ENCODE results near the gene ALS2. TPM values are rescaled to one million over a fixed set of nuclear protein-coding genes. Genes with fewer than 3 reads are reported as not detected.
A peak's percentile ranks its signal among the peaks of the same experiment; 100 is the strongest.

Gene ALS2
- polyA plus RNA-seq, 4 donors: 8.4 to 34.0 (median 10.8) TPM

DNA sequence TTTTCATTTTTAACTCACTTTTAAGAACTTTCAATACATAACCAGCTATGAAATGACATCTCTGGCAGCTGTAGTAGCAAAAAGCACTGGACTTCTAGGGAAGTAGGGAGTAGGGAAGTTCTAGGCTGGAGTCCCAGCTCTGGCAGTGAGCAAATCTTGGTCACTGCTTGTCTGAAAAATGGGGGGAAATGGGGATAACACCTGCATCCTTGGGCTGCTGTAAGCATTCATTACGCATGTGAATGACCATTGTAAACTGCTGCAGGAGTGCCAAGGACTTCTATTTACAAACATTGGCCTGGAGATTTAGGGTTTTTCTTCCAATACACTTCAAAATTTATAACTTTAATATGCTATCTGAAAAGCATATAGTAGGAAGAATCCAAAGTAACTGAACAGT is 81.3 kb downstream of the ALS2 start:
- Histone ChIP-seq H3K36me3 (ENCODE audit: control insufficient read depth in 3 of 3, insufficient read depth in 2 of 3, low read depth in 1 of 3, low read length in 3 of 3) (peaks cover 2 to 7% (median 5%) of the 10 kb centered on the region in 3 donors), H3K9me3 (ENCODE audit: control insufficient read depth in 2 of 2, insufficient read depth in 1 of 2, low read depth in 1 of 2, low read length in 1 of 2) (no peaks in the 10 kb centered on the region), H3K27ac (ENCODE audit: low read depth in 1 of 3, low read length in 2 of 3) (no peak overlapping the region), H3K4me1 (ENCODE audit: control insufficient read depth in 3 of 3, insufficient read depth in 2 of 3, low read depth in 1 of 3, low read length in 2 of 3) (no peaks in the 10 kb centered on the region), H3K27me3 (ENCODE audit: control insufficient read depth in 3 of 3, insufficient read depth in 3 of 3, low read length in 3 of 3) (no peaks in the 10 kb centered on the region), H3K4me3 (ENCODE audit: low read depth in 1 of 3, low read length in 3 of 3) (no peak overlapping the region)
- no peak for DNase-seq
- FAIRE-seq: no peak
- WGBS, 3 donors: 83 to 96% (median 84%) methylated on average over 1 of the region's 1 CpG

DNA sequence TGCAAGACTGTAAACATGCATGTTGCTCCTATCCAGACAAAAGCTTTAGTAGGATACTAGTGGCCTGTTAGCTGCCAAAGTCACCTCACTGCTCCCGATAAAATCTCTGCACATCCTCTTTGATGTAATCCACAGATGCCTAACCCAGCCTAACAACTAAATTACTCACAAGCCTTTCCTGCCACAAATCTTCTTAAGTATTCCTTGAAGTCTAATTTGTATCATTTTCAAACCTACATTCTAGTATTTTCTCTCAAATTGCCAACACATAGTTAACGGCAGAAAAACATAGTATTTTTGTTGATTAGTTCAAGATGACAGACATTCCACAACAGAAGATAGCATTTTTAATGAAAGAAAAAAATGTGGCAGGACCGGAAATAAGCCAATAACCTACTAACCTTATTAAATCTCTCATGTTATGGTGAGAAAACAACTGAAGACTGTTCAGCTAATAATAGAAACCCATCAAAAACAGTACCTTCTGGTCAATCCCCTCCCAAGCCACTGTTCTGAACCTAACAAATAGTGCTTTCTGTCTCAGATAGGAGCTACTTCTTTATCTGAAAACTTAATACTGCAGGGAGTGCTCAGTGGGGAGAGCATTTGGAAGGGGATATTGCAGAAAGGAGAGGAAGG is 82.0 kb downstream of the ALS2 start, which contains the start of gene MPP4:
MPP4 (minus strand) TSS at position 57 of the 639 bp plus-strand sequence. CDS start 4,690 bp downstream, outside the sequence.
- no peak for DNase-seq
- no peaks in the 10 kb centered on the region for H3K27me3 ChIP-seq (ENCODE audit: control insufficient read depth in 3 of 3, insufficient read depth in 3 of 3, low read length in 3 of 3)
- 60 to 76% (median 69%) methylated on average over 3 of the region's 3 CpGs for WGBS, 3 donors
- no peaks in the 10 kb centered on the region for H3K9me3 ChIP-seq (ENCODE audit: control insufficient read depth in 2 of 2, insufficient read depth in 1 of 2, low read depth in 1 of 2, low read length in 1 of 2)
- H3K4me3 ChIP-seq (ENCODE audit: low read depth in 1 of 3, low read length in 3 of 3): no peak within 1 kb of the TSS
- H3K36me3 ChIP-seq (ENCODE audit: control insufficient read depth in 3 of 3, insufficient read depth in 2 of 3, low read depth in 1 of 3, low read length in 3 of 3): peaks cover 2 to 5% (median 2%) of the 10 kb centered on the region in 3 donors
- no peaks in the 10 kb centered on the region for H3K4me1 ChIP-seq (ENCODE audit: control insufficient read depth in 3 of 3, insufficient read depth in 2 of 3, low read depth in 1 of 3, low read length in 2 of 3)
- no peak within 1 kb of the TSS for H3K27ac ChIP-seq (ENCODE audit: low read depth in 1 of 3, low read length in 2 of 3)
- no peak for FAIRE-seq

DNA sequence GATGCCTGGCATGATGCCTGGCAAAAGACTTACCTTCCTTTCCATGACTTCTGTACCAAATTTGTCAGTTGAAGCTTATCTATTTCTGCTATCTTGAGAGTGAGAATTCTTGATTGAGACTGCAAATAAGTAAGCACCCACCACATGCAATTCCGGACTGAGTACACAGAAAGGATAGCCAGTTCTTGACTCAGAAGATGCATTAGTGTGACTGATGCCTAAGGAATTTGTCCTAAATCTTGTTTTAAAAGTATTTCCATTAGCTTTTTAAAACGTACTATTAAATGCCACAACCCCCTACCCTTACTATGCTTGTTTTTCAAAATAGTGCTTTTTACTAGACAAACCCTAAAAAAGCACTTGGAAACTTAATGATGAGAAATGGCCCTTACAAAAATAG is 82.8 kb downstream of the ALS2 start:
- no peak for DNase-seq
- no peak for FAIRE-seq
- H3K4me1 ChIP-seq (ENCODE audit: control insufficient read depth in 3 of 3, insufficient read depth in 2 of 3, low read depth in 1 of 3, low read length in 2 of 3): no peaks in the 10 kb centered on the region

DNA sequence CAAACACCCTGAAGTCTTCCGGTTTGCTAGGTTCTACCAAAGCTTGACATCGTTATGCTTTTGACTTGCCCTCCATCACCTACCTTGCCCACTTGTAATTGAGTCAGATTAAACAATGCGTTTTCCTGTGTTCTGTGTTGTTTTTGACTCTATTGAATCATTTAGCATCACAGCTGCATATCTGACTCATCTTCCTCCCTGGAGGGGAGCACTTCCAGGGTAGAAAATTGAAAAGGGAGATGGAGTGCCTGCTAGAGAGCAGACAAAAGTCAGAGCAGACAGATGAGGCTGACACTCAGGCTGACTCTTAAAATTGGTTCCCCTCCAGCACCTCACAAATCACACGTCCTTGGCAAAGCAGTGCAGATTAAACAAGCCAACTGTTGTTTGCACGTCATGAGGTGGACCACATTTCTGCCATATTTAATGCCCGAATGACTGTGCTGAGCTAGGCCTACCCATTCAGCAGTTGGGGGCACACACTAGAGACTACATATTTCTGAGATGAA is 84.5 kb downstream of the ALS2 start:
- H3K27ac ChIP-seq (ENCODE audit: low read depth in 1 of 3, low read length in 2 of 3): no peak overlapping the region
- DNase-seq: no peak
- H3K9me3 ChIP-seq (ENCODE audit: control insufficient read depth in 2 of 2, insufficient read depth in 1 of 2, low read depth in 1 of 2, low read length in 1 of 2): no peaks in the 10 kb centered on the region
- 71 to 88% (median 82%) methylated on average over 6 of the region's 6 CpGs for WGBS, 3 donors
- H3K36me3 ChIP-seq (ENCODE audit: control insufficient read depth in 3 of 3, insufficient read depth in 2 of 3, low read depth in 1 of 3, low read length in 3 of 3): peaks cover 2 to 4% (median 2%) of the 10 kb centered on the region in 3 donors
- FAIRE-seq: no peak
- H3K4me3 ChIP-seq (ENCODE audit: low read depth in 1 of 3, low read length in 3 of 3): no peak overlapping the region
- H3K27me3 ChIP-seq (ENCODE audit: control insufficient read depth in 3 of 3, insufficient read depth in 3 of 3, low read length in 3 of 3): no peaks in the 10 kb centered on the region
- H3K4me1 ChIP-seq (ENCODE audit: control insufficient read depth in 3 of 3, insufficient read depth in 2 of 3, low read depth in 1 of 3, low read length in 2 of 3): no peaks in the 10 kb centered on the region

More for the DNA sequence above, 82.8 kb downstream of the ALS2 start:
- 66 to 78% (median 68%) methylated on average over 2 of the region's 2 CpGs for WGBS, 3 donors
- Histone ChIP-seq H3K27me3 (ENCODE audit: control insufficient read depth in 3 of 3, insufficient read depth in 3 of 3, low read length in 3 of 3) (no peaks in the 10 kb centered on the region), H3K9me3 (ENCODE audit: control insufficient read depth in 2 of 2, insufficient read depth in 1 of 2, low read depth in 1 of 2, low read length in 1 of 2) (no peaks in the 10 kb centered on the region), H3K4me3 (ENCODE audit: low read depth in 1 of 3, low read length in 3 of 3) (no peak overlapping the region), H3K27ac (ENCODE audit: low read depth in 1 of 3, low read length in 2 of 3) (no peak overlapping the region), H3K36me3 (ENCODE audit: control insufficient read depth in 3 of 3, insufficient read depth in 2 of 3, low read depth in 1 of 3, low read length in 3 of 3) (peaks cover 2 to 5% (median 2%) of the 10 kb centered on the region in 3 donors)

DNA sequence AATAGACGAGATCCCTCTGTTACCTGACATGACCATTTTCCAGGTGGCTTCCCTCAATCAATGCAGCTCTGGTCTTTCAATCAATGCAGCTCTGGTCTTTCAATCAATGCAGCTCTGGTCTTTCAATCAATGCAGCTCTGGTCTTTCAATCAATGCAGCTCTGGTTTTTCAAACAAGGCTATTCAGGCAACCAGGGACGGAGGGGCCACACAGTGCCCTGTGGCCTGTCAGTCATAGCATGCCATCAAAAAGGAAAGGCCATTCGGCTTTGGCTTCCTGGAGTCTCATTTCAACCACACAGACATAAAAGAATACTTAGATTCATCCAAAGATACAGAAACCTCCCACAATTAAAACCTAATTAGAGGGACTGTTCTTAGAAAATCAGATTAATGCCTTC is 95.6 kb downstream of the ALS2 start:
- no peak overlapping the region for H3K4me3 ChIP-seq (ENCODE audit: low read depth in 1 of 3, low read length in 3 of 3)
- no peak overlapping the region for H3K27ac ChIP-seq (ENCODE audit: low read depth in 1 of 3, low read length in 2 of 3)
- no peaks in the 10 kb centered on the region for H3K36me3 ChIP-seq (ENCODE audit: control insufficient read depth in 3 of 3, insufficient read depth in 2 of 3, low read depth in 1 of 3, low read length in 3 of 3)
- no peaks in the 10 kb centered on the region for H3K27me3 ChIP-seq (ENCODE audit: control insufficient read depth in 3 of 3, insufficient read depth in 3 of 3, low read length in 3 of 3)
- FAIRE-seq (no peak), DNase-seq (no peak)
- 86 to 89% (median 87%) methylated on average over 3 of the region's 3 CpGs for WGBS, 3 donors
- no peaks in the 10 kb centered on the region for H3K9me3 ChIP-seq (ENCODE audit: control insufficient read depth in 2 of 2, insufficient read depth in 1 of 2, low read depth in 1 of 2, low read length in 1 of 2)
- no peaks in the 10 kb centered on the region for H3K4me1 ChIP-seq (ENCODE audit: control insufficient read depth in 3 of 3, insufficient read depth in 2 of 3, low read depth in 1 of 3, low read length in 2 of 3)

DNA sequence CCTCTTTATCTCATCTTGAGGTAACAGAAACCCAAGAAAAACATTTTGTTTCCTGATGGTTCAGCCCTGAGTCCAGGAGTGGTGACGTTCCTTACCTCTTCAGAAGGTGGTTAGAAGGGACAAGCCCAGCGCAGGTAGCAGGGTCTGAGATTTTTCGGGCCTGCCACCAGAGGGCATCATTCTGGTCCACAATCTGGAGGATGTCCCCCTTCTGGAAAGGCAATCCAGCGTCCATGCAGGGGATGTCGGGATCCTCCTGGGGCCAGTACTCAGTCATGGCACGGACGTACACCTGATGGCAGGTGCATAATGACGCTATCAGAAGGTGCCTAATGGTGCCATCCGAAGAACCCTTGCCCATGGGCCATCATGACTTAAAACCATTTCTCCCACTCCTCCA is 100.0 kb downstream of the ALS2 start:
- H3K4me1 ChIP-seq (ENCODE audit: control insufficient read depth in 3 of 3, insufficient read depth in 2 of 3, low read depth in 1 of 3, low read length in 2 of 3): no peaks in the 10 kb centered on the region
- no peak overlapping the region for H3K27ac ChIP-seq (ENCODE audit: low read depth in 1 of 3, low read length in 2 of 3)
- no peak for FAIRE-seq
- no peaks in the 10 kb centered on the region for H3K27me3 ChIP-seq (ENCODE audit: control insufficient read depth in 3 of 3, insufficient read depth in 3 of 3, low read length in 3 of 3)
- DNase-seq: peak in 1 of 2 donors; percentile 13
- WGBS, 3 donors: 49 to 70% (median 64%) methylated on average over 9 of the region's 9 CpGs
- H3K36me3 ChIP-seq (ENCODE audit: control insufficient read depth in 3 of 3, insufficient read depth in 2 of 3, low read depth in 1 of 3, low read length in 3 of 3): no peaks in the 10 kb centered on the region
- no peaks in the 10 kb centered on the region for H3K9me3 ChIP-seq (ENCODE audit: control insufficient read depth in 2 of 2, insufficient read depth in 1 of 2, low read depth in 1 of 2, low read length in 1 of 2)
- no peak overlapping the region for H3K4me3 ChIP-seq (ENCODE audit: low read depth in 1 of 3, low read length in 3 of 3)

DNA sequence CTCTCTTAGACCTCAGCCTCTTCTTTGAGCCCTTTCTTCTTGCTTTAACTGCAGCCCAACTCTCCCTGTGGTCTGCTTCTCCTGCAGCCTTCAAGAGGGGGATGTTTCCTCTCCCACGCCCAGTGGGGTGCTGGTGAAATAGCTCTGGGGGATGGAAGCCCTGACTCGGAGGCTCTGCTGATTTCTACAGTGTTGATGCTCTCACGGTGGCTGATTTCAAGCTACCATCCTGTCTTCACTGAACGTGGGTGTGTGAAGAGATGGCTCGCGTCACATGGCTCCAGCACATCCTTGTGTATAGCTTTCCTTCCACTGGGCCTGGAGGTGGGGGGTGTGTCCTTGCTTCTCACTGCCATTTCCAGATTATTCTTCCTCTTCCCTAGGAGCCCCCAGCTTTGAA is 102.3 kb downstream of the ALS2 start:
- Histone ChIP-seq H3K27ac (ENCODE audit: low read depth in 1 of 3, low read length in 2 of 3) (no peak overlapping the region), H3K36me3 (ENCODE audit: control insufficient read depth in 3 of 3, insufficient read depth in 2 of 3, low read depth in 1 of 3, low read length in 3 of 3) (no peaks in the 10 kb centered on the region), H3K4me3 (ENCODE audit: low read depth in 1 of 3, low read length in 3 of 3) (no peak overlapping the region), H3K4me1 (ENCODE audit: control insufficient read depth in 3 of 3, insufficient read depth in 2 of 3, low read depth in 1 of 3, low read length in 2 of 3) (no peaks in the 10 kb centered on the region), H3K9me3 (ENCODE audit: control insufficient read depth in 2 of 2, insufficient read depth in 1 of 2, low read depth in 1 of 2, low read length in 1 of 2) (no peaks in the 10 kb centered on the region), H3K27me3 (ENCODE audit: control insufficient read depth in 3 of 3, insufficient read depth in 3 of 3, low read length in 3 of 3) (no peaks in the 10 kb centered on the region)
- 77 to 83% (median 79%) methylated on average over 6 of the region's 6 CpGs for WGBS, 3 donors
- FAIRE-seq: no peak
- DNase-seq: no peak

DNA sequence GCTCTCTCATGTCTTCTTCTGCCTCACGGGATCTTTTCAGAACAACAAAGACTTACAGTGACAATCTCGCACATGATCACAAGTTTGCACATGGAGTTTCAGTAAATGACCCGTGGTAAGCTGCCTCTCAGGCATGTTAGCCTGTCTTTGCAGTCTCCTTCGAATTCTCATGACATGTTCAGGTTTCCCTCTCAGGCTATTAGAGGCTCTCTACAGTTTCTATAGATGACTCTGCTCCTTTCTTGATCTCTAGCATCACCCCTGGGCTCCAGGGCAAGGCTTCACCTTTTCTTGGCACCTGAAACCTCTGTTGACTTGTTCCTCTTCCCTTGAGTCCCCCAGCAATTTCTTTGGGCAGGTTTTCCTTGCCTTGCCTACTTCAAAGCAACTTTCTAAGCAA is 105.3 kb downstream of the ALS2 start:
- no peak overlapping the region for H3K27ac ChIP-seq (ENCODE audit: low read depth in 1 of 3, low read length in 2 of 3)
- no peak overlapping the region for H3K4me3 ChIP-seq (ENCODE audit: low read depth in 1 of 3, low read length in 3 of 3)
- DNase-seq: no peak
- H3K27me3 ChIP-seq (ENCODE audit: control insufficient read depth in 3 of 3, insufficient read depth in 3 of 3, low read length in 3 of 3): no peaks in the 10 kb centered on the region
- no peaks in the 10 kb centered on the region for H3K36me3 ChIP-seq (ENCODE audit: control insufficient read depth in 3 of 3, insufficient read depth in 2 of 3, low read depth in 1 of 3, low read length in 3 of 3)
- H3K4me1 ChIP-seq (ENCODE audit: control insufficient read depth in 3 of 3, insufficient read depth in 2 of 3, low read depth in 1 of 3, low read length in 2 of 3): no peaks in the 10 kb centered on the region
- 63 to 84% (median 77%) methylated on average over 4 of the region's 4 CpGs for WGBS, 3 donors
- H3K9me3 ChIP-seq (ENCODE audit: control insufficient read depth in 2 of 2, insufficient read depth in 1 of 2, low read depth in 1 of 2, low read length in 1 of 2): no peaks in the 10 kb centered on the region
- no peak for FAIRE-seq

DNA sequence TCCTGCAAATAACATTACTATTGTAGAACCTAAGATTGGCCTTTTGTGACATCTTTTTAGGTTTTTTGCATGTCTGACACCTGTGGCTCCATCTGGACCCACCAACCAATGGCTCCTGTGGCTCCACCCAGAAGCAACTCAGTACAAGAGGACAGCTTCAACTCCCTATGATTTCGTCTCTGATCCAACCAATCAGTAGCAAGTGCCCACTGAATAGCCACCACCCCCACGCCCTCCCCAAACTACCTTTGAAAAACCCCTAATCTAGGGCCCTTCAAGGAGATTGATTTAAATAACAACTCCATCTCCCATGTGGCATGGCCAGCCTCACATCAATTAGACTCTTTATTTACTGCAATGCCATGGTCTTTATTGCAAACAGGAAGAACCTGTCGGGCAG is 105.9 kb downstream of the ALS2 start:
- Histone ChIP-seq H3K4me3 (ENCODE audit: low read depth in 1 of 3, low read length in 3 of 3) (no peak overlapping the region), H3K9me3 (ENCODE audit: control insufficient read depth in 2 of 2, insufficient read depth in 1 of 2, low read depth in 1 of 2, low read length in 1 of 2) (no peaks in the 10 kb centered on the region), H3K4me1 (ENCODE audit: control insufficient read depth in 3 of 3, insufficient read depth in 2 of 3, low read depth in 1 of 3, low read length in 2 of 3) (no peaks in the 10 kb centered on the region), H3K27ac (ENCODE audit: low read depth in 1 of 3, low read length in 2 of 3) (no peak overlapping the region), H3K36me3 (ENCODE audit: control insufficient read depth in 3 of 3, insufficient read depth in 2 of 3, low read depth in 1 of 3, low read length in 3 of 3) (no peaks in the 10 kb centered on the region), H3K27me3 (ENCODE audit: control insufficient read depth in 3 of 3, insufficient read depth in 3 of 3, low read length in 3 of 3) (no peaks in the 10 kb centered on the region)
- no peak for DNase-seq
- no peak for FAIRE-seq
- WGBS, 3 donors: 76 to 84% (median 82%) methylated on average over 3 of the region's 3 CpGs

Data from small intestine (tissue), 7 donors.